GM23338 (cell line): ENCODE measurements around the gene SSTR5. TPM values are rescaled to one million over a fixed set of nuclear protein-coding genes. Genes with fewer than 3 reads are reported as not detected.

ENCODE experiments used
- ATAC-seq: fragments of 200-7000 bp; cut with Tn5 transposase; 3 replicates; pipeline ENCODE4 v1.9.1; 2020
- DNase-seq: peaks from one replicate; pipeline ENCODE4 v3.0.0-alpha.2; 2015; ENCODE audit warnings: low spot score
- H2AFZ ChIP-seq: fragments of 200-600 bp; sonication (generic); 2 replicates; pipeline ENCODE4 v1.8.0; 2016; ENCODE audit warnings: antibody characterized with exemption, mild to moderate bottlenecking, moderate library complexity
- H3F3A ChIP-seq: fragments of 200-600 bp; sonication (generic); replicated peaks from 2 replicates; pipeline ENCODE4 v1.8.0; 2017; ENCODE audit warnings: antibody characterized with exemption, mixed run types, low read depth
- H3K27ac ChIP-seq: fragments of 200-600 bp; sonication (generic); 2 replicates; pipeline ENCODE4 v1.6.1; 2016; ENCODE audit warnings: low read depth
- H3K27me3 ChIP-seq: fragments of 200-600 bp; sonication (generic); 2 replicates; pipeline ENCODE4 v1.8.0; 2016; ENCODE audit warnings: mild to moderate bottlenecking, mixed run types, moderate library complexity; ENCODE audit not compliant: insufficient read depth
- H3K36me3 ChIP-seq: fragments of 200-600 bp; sonication (generic); 2 replicates; pipeline ENCODE4 v1.8.0; 2016; ENCODE audit warnings: mild to moderate bottlenecking; ENCODE audit not compliant: insufficient read depth
- H3K4me1 ChIP-seq: fragments of 200-600 bp; sonication (generic); 2 replicates; pipeline ENCODE4 v1.8.0; 2016; ENCODE audit warnings: mild to moderate bottlenecking, moderate library complexity; ENCODE audit not compliant: insufficient read depth
- H3K4me2 ChIP-seq: fragments of 200-600 bp; sonication (generic); 2 replicates; pipeline ENCODE4 v1.7.1; 2017; ENCODE audit warnings: mixed run types
- H3K4me3 ChIP-seq: fragments of 200-600 bp; sonication (generic); 2 replicates; pipeline ENCODE4 v1.6.1; 2016; ENCODE audit warnings: mixed run types
- H3K79me2 ChIP-seq: fragments of 200-600 bp; sonication (generic); replicated peaks from 2 replicates; pipeline ENCODE4 v1.8.0; 2017; ENCODE audit warnings: mild to moderate bottlenecking; ENCODE audit not compliant: insufficient read depth
- H3K9me2 ChIP-seq: fragments of 200-600 bp; sonication (generic); 2 replicates; pipeline ENCODE4 v1.8.0; 2017; ENCODE audit not compliant: insufficient read depth
- H4K20me1 ChIP-seq: fragments of 200-600 bp; sonication (generic); replicated peaks from 2 replicates; pipeline ENCODE4 v1.8.0; 2017; ENCODE audit warnings: mild to moderate bottlenecking; ENCODE audit not compliant: insufficient read depth
- H3K27ac Mint-ChIP-seq: 2 replicates; pipeline ENCODE4 v1.8.0; 2020; ENCODE audit warnings: inconsistent platforms, mild to moderate bottlenecking, moderate library complexity, mixed read lengths
- H3K27me3 Mint-ChIP-seq: 3 replicates; pipeline ENCODE4 v1.8.0; 2022; ENCODE audit warnings: low read depth, mild to moderate bottlenecking, moderate library complexity, mixed read lengths, inconsistent platforms; ENCODE audit not compliant: insufficient read depth, poor library complexity
- H3K36me3 Mint-ChIP-seq: 3 replicates; pipeline ENCODE4 v1.8.0; 2021; ENCODE audit warnings: low read depth, mild to moderate bottlenecking, inconsistent platforms, moderate library complexity, mixed read lengths
- H3K4me1 Mint-ChIP-seq: 3 replicates; pipeline ENCODE4 v1.8.0; 2020; ENCODE audit warnings: mild to moderate bottlenecking, inconsistent platforms, mixed read lengths
- H3K4me3 Mint-ChIP-seq: 3 replicates; pipeline ENCODE4 v1.8.0; 2021; ENCODE audit warnings: moderate library complexity, mild to moderate bottlenecking, inconsistent platforms, mixed read lengths
- H3K9me3 Mint-ChIP-seq: 3 replicates; pipeline ENCODE4 v1.8.0; 2020; ENCODE audit warnings: moderate library complexity, mild to moderate bottlenecking, inconsistent platforms, mixed read lengths
- CREB1 ChIP-seq: fragments of 250-450 bp; sonication (Bioruptor Pico); IDR thresholded peaks from 2 replicates; pipeline ENCODE4 v1.5.0; 2020; ENCODE audit warnings: low read depth, mild to moderate bottlenecking, moderate library complexity
- EZH2 ChIP-seq: fragments of 200-600 bp; sonication (generic); IDR thresholded peaks from one replicate; pipeline ENCODE4 v1.8.0; 2017; ENCODE audit warnings: antibody characterized with exemption, mild to moderate bottlenecking, low read depth; ENCODE audit not compliant: unreplicated experiment
- EZH2phosphoT487 ChIP-seq: fragments of 200-600 bp; sonication (generic); IDR thresholded peaks from one replicate; pipeline ENCODE4 v1.8.1; 2018; ENCODE audit warnings: antibody characterized with exemption; ENCODE audit not compliant: unreplicated experiment
- JUNB ChIP-seq: IDR thresholded peaks from one replicate; pipeline ENCODE4 v1.6.1; 2016; ENCODE audit warnings: antibody characterized with exemption; ENCODE audit not compliant: unreplicated experiment
- NANOG ChIP-seq: IDR thresholded peaks from 2 replicates; pipeline ENCODE4 v1.6.1; 2016; ENCODE audit warnings: antibody characterized with exemption, borderline replicate concordance
- POLR2AphosphoS5 ChIP-seq: IDR thresholded peaks from 2 replicates; pipeline ENCODE4 v1.6.1; 2016; ENCODE audit warnings: antibody characterized with exemption, low read depth
- STAT1 ChIP-seq: IDR thresholded peaks from one replicate; pipeline ENCODE4 v1.6.1; 2016; ENCODE audit warnings: antibody characterized with exemption; ENCODE audit not compliant: unreplicated experiment
- ZNF114 ChIP-seq: fragments of 250-450 bp; sonication (Bioruptor Pico); IDR thresholded peaks from 2 replicates; pipeline ENCODE4 v1.5.0; 2020; ENCODE audit warnings: mild to moderate bottlenecking, moderate library complexity
- ZNF331 ChIP-seq: fragments of 250-450 bp; sonication (Bioruptor Pico); IDR thresholded peaks from 2 replicates; pipeline ENCODE4 v1.5.0; 2020; ENCODE audit warnings: low read depth, mild to moderate bottlenecking, moderate library complexity
- polyA plus RNA-seq: library from polyadenylated mRNA; unstranded; fragments of >200 nt; fragmentation: Nextera tagmentation; extraction: Ambion mirVana; gene quantifications from 2 replicates; pipeline ENCODE4 v1.2.1, GENCODE V29; 2016
- total RNA-seq: library from RNA; depleted of rRNA; stranded (reverse); fragments of >200 nt; shearing (Covaris generic); gene quantifications from 2 replicates; pipeline ENCODE4 v1.2.3, GENCODE V29; 2014
- TF ChIP-seq, protein P1 (sequence below), 2 experiments: fragments of 200-600 bp in 1 of 2; sonication (generic) in 1 of 2; conservative IDR thresholded peaks; 2 replicates each; pipeline versions ENCODE4 v1.5.1 to v1.6.1; 2016 to 2017; ENCODE audit warnings: antibody characterized with exemption in 2 of 2, low read depth in 2 of 2, mild to moderate bottlenecking in 2 of 2, moderate library complexity in 1 of 2
- TF ChIP-seq, protein P2 (sequence below): IDR thresholded peaks from one replicate; pipeline ENCODE4 v1.6.1; 2018; ENCODE audit warnings: antibody characterized with exemption; ENCODE audit not compliant: unreplicated experiment
- TF ChIP-seq, protein P3 (sequence below): IDR thresholded peaks from 2 replicates; pipeline ENCODE4 v1.6.1; 2016; ENCODE audit warnings: antibody characterized with exemption
- TF ChIP-seq, protein P4 (sequence below): fragments of 250-450 bp; sonication (Bioruptor Pico); IDR thresholded peaks from 2 replicates; pipeline ENCODE4 v1.5.0; 2020; ENCODE audit warnings: mild to moderate bottlenecking, moderate library complexity

Gene SSTR5
- total and polyA plus RNA-seq, 2 experiments from 2014 or later, result 0.60 to 1.0 TPM

DNA sequence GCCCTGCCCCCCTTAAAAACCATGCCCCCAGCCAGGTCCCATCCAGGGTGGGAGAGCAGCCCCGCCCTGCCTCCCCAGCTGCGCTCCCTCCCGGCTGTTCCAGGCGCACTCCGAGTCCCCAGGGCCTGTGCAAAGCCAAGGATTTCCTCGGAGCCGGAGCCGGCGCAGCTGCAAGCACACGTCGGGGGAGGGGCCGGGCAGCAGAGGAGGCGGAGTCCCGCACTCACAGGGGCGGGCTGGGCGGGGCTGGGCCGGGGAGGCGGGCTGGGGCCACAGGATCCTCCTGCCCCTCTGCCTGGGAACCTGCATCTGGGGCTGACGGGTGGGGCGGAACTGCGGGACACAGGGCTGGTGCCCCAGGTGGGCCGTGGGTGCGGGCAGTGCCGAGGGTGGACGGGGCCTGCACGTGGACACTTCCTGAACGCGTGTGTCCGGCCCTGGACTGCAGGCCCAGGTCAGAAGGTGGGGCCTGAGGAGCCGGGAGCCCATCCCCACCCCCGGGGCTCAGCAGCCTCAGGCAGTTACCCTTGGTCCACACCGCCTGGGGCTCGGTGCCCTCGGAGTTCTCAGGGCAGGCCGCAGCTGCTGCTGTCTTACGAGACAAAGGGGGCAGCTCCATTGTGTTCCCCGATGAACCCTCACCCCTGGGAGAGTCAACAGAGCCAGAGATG, 24.0 kb upstream of the SSTR5 start:
- Mint-ChIP-seq H3K9me3 (no peaks in the 10 kb centered on the region), H3K27me3 (peaks cover 3% of the 10 kb centered on the region), H3K4me1 (no peaks in the 10 kb centered on the region), H3K27ac (no peak overlapping the region), H3K36me3 (no peaks in the 10 kb centered on the region), H3K4me3 (peak overlapping the region; percentile 33; the same call in 1 of the 3 replicates)
- ATAC-seq, result peak; percentile 85
- H3K27ac ChIP-seq, result no peak overlapping the region
- no peaks in the 10 kb centered on the region; the same call in 1 of the 2 replicates for H3K4me1 ChIP-seq
- H3K9me2 ChIP-seq, result no peaks in the 10 kb centered on the region
- no peaks in the 10 kb centered on the region for H3K36me3 ChIP-seq
- TF ChIP-seq ZNF331 (CRISPR knock-in tag) (no peak), POLR2AphosphoS5 (no peak), EZH2phosphoT487 (no peak), STAT1 (no peak), ZNF114 (CRISPR knock-in tag) (no peak), CREB1 (no peak), JUNB (no peak), EZH2 (no peak), NANOG (no peak)
- TF ChIP-seq, protein P1, sequence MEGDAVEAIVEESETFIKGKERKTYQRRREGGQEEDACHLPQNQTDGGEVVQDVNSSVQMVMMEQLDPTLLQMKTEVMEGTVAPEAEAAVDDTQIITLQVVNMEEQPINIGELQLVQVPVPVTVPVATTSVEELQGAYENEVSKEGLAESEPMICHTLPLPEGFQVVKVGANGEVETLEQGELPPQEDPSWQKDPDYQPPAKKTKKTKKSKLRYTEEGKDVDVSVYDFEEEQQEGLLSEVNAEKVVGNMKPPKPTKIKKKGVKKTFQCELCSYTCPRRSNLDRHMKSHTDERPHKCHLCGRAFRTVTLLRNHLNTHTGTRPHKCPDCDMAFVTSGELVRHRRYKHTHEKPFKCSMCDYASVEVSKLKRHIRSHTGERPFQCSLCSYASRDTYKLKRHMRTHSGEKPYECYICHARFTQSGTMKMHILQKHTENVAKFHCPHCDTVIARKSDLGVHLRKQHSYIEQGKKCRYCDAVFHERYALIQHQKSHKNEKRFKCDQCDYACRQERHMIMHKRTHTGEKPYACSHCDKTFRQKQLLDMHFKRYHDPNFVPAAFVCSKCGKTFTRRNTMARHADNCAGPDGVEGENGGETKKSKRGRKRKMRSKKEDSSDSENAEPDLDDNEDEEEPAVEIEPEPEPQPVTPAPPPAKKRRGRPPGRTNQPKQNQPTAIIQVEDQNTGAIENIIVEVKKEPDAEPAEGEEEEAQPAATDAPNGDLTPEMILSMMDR (conservative IDR thresholded peaks at IDR 0.05; ENCODE audit: low read depth in 2 of 2), result no peak
- TF ChIP-seq, protein P2, sequence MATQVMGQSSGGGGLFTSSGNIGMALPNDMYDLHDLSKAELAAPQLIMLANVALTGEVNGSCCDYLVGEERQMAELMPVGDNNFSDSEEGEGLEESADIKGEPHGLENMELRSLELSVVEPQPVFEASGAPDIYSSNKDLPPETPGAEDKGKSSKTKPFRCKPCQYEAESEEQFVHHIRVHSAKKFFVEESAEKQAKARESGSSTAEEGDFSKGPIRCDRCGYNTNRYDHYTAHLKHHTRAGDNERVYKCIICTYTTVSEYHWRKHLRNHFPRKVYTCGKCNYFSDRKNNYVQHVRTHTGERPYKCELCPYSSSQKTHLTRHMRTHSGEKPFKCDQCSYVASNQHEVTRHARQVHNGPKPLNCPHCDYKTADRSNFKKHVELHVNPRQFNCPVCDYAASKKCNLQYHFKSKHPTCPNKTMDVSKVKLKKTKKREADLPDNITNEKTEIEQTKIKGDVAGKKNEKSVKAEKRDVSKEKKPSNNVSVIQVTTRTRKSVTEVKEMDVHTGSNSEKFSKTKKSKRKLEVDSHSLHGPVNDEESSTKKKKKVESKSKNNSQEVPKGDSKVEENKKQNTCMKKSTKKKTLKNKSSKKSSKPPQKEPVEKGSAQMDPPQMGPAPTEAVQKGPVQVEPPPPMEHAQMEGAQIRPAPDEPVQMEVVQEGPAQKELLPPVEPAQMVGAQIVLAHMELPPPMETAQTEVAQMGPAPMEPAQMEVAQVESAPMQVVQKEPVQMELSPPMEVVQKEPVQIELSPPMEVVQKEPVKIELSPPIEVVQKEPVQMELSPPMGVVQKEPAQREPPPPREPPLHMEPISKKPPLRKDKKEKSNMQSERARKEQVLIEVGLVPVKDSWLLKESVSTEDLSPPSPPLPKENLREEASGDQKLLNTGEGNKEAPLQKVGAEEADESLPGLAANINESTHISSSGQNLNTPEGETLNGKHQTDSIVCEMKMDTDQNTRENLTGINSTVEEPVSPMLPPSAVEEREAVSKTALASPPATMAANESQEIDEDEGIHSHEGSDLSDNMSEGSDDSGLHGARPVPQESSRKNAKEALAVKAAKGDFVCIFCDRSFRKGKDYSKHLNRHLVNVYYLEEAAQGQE, result no peak
- TF ChIP-seq, protein P3, sequence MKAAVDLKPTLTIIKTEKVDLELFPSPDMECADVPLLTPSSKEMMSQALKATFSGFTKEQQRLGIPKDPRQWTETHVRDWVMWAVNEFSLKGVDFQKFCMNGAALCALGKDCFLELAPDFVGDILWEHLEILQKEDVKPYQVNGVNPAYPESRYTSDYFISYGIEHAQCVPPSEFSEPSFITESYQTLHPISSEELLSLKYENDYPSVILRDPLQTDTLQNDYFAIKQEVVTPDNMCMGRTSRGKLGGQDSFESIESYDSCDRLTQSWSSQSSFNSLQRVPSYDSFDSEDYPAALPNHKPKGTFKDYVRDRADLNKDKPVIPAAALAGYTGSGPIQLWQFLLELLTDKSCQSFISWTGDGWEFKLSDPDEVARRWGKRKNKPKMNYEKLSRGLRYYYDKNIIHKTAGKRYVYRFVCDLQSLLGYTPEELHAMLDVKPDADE, result no peak
- TF ChIP-seq, protein P4, sequence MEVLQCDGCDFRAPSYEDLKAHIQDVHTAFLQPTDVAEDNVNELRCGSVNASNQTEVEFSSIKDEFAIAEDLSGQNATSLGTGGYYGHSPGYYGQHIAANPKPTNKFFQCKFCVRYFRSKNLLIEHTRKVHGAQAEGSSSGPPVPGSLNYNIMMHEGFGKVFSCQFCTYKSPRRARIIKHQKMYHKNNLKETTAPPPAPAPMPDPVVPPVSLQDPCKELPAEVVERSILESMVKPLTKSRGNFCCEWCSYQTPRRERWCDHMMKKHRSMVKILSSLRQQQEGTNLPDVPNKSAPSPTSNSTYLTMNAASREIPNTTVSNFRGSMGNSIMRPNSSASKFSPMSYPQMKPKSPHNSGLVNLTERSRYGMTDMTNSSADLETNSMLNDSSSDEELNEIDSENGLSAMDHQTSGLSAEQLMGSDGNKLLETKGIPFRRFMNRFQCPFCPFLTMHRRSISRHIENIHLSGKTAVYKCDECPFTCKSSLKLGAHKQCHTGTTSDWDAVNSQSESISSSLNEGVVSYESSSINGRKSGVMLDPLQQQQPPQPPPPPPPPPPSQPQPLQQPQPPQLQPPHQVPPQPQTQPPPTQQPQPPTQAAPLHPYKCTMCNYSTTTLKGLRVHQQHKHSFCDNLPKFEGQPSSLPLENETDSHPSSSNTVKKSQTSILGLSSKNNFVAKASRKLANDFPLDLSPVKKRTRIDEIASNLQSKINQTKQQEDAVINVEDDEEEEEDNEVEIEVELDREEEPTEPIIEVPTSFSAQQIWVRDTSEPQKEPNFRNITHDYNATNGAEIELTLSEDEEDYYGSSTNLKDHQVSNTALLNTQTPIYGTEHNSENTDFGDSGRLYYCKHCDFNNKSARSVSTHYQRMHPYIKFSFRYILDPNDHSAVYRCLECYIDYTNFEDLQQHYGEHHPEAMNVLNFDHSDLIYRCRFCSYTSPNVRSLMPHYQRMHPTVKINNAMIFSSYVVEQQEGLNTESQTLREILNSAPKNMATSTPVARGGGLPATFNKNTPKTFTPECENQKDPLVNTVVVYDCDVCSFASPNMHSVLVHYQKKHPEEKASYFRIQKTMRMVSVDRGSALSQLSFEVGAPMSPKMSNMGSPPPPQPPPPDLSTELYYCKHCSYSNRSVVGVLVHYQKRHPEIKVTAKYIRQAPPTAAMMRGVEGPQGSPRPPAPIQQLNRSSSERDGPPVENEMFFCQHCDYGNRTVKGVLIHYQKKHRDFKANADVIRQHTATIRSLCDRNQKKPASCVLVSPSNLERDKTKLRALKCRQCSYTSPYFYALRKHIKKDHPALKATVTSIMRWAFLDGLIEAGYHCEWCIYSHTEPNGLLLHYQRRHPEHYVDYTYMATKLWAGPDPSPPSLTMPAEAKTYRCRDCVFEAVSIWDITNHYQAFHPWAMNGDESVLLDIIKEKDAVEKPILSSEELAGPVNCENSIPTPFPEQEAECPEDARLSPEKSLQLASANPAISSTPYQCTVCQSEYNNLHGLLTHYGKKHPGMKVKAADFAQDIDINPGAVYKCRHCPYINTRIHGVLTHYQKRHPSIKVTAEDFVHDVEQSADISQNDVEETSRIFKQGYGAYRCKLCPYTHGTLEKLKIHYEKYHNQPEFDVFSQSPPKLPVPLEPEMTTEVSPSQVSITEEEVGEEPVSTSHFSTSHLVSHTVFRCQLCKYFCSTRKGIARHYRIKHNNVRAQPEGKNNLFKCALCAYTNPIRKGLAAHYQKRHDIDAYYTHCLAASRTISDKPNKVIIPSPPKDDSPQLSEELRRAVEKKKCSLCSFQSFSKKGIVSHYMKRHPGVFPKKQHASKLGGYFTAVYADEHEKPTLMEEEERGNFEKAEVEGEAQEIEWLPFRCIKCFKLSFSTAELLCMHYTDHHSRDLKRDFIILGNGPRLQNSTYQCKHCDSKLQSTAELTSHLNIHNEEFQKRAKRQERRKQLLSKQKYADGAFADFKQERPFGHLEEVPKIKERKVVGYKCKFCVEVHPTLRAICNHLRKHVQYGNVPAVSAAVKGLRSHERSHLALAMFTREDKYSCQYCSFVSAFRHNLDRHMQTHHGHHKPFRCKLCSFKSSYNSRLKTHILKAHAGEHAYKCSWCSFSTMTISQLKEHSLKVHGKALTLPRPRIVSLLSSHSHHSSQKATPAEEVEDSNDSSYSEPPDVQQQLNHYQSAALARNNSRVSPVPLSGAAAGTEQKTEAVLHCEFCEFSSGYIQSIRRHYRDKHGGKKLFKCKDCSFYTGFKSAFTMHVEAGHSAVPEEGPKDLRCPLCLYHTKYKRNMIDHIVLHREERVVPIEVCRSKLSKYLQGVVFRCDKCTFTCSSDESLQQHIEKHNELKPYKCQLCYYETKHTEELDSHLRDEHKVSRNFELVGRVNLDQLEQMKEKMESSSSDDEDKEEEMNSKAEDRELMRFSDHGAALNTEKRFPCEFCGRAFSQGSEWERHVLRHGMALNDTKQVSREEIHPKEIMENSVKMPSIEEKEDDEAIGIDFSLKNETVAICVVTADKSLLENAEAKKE (CRISPR knock-in tag), result no peak
- peak; percentile 93 for DNase-seq
- peak overlapping the region; percentile 72; the same call in 1 of the 2 replicates for H2AFZ ChIP-seq
- H3F3A ChIP-seq, result no peaks in the 10 kb centered on the region
- no peaks in the 10 kb centered on the region for H4K20me1 ChIP-seq
- H3K27me3 ChIP-seq, result no peaks in the 10 kb centered on the region
- no peaks in the 10 kb centered on the region for H3K79me2 ChIP-seq
- H3K4me3 ChIP-seq, result 0 out of 2 replicates have a peak overlapping the region, but pooled peaks have one; percentile 23
- peak overlapping the region; percentile 43; the same call in 1 of the 2 replicates for H3K4me2 ChIP-seq
